HG03378 (cell line): ENCODE data around the gene SLC46A2.

Source experiments
- ATAC-seq: cut with Tn5 transposase; IDR thresholded peaks from one replicate; pipeline ENCODE4 v1.9.1; 2021; ENCODE audit warnings: mild to moderate bottlenecking, moderate library complexity; ENCODE audit not compliant: unreplicated experiment

The SLC46A2 gene

DNA sequence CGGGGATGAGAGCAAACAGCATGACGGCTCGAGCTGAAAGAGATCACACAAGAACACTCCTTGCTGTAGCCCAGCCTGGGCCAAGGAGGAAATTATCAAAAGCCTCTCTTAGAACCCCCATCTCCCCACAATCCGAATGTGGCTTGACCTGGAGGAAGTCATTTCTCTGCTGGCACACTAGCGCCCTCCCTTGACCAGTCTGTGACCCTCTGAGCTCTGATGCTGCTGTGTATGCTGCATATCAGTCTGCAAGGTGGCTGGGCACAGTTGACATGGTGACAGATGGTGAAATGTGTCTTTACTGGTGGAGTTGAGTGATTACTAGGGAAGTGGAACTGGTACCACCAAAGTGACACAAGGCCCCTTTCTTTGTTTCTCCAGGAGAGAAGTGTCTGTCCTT, 3.3 kb downstream of the SLC46A2 start:
- no peak for ATAC-seq

DNA sequence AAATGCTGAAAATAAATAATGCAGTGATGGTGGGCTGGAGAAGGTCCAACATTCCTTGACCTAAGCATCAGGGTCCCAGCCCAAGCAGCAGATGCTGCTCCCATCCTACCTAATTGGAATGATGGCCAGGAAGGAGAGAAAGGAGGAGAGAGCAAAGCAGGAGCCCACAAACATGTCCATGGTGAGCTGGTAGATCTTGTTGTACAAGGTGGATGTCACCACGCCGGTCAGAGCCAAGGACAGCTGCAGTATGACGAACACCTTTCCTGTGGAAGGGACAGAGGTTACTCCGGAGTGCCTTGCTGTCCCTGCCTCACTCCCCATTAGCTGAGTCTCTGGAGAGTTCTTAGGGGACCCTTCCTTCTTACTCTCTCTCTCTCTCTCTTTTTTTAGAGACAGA, 4.3 kb downstream of the SLC46A2 start:
- ATAC-seq: no peak

DNA sequence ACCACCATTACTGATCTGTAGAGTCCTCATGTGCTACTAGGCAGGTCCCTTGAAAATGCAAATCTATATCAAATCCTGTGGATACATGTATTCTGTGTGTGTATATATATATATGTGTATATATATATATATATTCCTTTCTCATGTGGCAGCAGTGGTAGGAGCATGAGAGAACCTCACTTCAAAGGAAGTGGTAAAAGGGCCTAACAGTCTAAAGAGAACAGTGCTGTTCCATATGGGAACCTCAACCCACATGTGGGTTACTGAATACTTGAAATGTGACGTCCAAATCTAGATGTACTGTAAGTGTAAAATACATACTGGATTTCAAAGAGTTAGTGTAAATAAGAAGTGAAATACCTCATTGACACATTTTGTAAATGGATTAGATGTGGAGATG, 5.4 kb downstream of the SLC46A2 start:
- ATAC-seq: no peak

GRCh38 chr9:112884721-112885120, 6.0 kb downstream of the SLC46A2 start:
- no peak for ATAC-seq

- ATAC-seq: no peak
Observed at GRCh38 chr9:112884101-112884500, 6.6 kb downstream of the SLC46A2 start.

GRCh38 chr9:112881331-112881730, 9.3 kb downstream of the SLC46A2 start:
- ATAC-seq: no peak

GRCh38 chr9:112880650-112881049, 10.0 kb downstream of the SLC46A2 start:
- no peak for ATAC-seq

- no peak for ATAC-seq
Observed at GRCh38 chr9:112878752-112879151, 11.9 kb downstream of the SLC46A2 start.

DNA sequence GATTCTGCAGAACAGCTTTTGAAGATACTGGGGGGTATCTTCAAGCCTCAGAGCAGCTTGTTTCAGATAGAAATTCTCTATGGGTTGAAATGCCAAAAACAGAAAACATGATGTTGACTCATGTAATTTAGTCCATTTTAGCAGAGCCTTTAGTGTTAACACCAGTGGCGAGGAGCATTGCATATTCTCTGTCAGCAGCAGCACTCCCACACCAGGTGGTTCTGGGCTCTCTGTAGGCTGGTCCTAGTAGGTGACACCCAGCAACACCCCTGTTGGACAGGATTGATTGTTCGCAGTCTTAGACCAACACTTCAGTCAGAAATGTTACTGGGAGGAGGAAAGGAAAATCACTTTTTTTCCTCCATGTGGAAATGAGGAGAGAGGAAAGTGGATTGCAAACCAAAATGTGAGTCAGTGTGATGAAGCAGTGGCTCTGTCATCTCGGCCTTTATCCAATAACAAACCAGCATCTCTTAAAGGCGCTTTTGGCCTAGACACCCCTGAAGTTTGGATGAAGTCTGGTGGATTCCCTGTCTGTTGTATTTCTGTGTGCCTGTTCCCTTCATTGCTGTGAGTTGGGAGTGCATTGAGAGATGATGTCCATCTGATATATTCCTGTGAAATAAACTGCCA, 16.8 kb downstream of the SLC46A2 start:
- no peak for ATAC-seq

DNA sequence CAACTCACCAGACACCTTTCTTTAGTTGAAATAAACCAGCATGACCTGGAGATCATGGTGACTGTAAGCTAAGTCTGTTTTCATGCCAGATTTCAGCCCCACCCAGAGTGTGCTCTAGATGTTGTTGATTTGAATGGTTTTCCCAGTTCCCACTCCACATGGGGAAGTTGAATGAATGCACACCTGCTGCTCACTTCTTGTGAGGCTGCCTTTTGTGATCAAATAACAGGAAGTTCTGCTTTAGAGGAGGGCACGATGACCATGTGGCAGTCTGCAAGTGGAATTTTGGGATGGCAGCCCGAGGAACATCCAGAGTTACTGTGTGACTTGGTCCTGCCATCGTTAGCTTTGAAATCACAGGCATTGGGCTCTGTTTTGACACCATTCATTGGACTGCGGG, 18.7 kb downstream of the SLC46A2 start:
- no peak for ATAC-seq

DNA sequence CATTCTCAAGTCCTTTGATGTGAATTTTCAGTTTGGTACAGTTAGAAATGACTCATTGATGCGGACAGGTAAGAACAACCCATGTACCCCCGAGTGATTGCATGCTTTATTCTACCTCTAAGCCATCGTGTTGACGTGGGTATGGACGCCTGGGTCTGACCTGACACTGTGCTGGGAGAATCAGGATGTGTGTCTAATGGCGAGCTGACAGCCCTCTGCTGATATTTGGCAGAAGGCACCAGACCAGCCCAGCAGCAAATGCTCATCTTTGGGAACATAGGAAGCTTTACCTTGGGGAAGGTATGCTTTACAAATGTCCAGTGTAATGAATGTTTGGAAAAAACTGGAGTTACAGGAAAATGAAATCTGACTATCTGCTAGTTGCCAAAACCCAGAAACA, 20.1 kb downstream of the SLC46A2 start:
- ATAC-seq: no peak

GRCh38 chr9:112869917-112870316, 20.8 kb downstream of the SLC46A2 start:
- no peak for ATAC-seq

DNA sequence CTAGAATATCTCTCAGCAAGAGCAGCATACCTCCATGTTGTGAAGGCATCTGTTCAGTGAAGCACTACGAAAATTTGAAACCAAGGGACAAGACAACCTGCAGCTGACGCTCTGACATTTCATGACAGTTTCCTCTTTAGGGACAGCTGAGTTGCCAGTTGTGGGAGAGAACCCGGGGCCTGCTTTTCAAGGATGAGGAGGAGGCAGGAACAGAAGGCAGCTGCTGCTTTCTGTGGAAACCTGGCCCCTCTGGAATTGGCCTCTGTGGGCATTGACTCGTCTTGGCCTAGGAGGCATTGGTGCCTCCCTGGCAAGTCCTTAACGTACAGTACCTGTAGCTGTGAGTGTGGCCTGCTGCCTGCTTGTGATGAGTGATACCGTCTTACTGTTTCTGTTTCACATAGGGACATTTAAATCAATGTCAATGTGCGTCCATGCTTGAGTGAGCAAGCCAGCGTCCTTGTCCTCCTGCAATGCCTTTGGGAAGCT, 21.6 kb downstream of the SLC46A2 start:
- no peak for ATAC-seq

GRCh38 chr9:112868461-112868860, 22.2 kb downstream of the SLC46A2 start:
- ATAC-seq: no peak

DNA sequence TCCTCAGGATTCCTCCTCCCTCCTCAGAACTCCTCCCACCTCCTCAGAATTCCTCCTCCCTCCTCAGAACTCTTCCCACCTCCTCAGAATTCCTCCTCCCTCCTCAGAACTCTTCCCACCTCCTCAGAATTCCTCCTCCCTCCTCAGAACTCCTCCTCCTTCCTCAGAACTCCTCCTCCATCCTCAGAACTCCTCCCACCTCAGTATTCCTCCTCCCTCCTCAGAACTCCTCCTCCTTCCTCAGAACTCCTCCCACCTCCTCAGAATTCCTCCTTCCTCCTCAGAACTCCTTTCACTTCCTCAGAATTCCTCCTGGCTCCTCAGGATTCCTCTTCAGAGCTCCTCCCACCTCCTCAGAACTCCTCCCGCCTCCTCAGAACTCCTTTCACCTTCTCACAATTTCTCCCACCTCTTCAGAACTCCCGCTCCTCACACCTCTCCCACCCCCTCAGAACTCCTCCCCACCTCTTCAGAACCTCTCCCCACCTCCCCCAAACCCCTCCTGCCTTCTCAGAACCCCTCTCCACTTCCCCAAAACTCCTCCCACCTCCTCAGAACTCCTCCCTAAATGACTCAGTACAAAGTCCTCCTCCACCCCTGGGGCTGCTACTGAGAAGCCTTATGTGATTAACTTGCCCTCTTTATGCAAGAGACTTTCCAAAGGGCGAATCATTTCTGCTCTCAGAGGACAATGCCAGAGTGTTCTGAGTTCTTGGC, 23.2 kb downstream of the SLC46A2 start:
- no peak for ATAC-seq

- no peak for ATAC-seq
Observed at GRCh38 chr9:112866662-112867274, 23.9 kb downstream of the SLC46A2 start.

DNA sequence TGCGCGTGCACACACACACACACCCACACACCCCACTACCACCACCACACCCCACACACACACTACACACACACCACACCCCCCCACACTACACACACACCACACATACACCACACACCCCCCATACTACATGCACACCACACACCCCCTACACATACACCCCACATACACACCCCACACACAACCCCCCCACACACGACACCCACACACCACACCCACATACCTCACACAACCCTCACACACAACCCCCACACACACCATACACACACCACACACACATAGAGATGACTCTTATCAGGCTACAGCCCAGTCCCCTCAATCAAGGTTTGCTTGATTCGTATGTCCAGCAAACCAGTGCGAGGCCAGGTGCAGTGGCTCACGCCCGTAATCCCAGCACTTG, 25.7 kb downstream of the SLC46A2 start:
- no peak for ATAC-seq

DNA sequence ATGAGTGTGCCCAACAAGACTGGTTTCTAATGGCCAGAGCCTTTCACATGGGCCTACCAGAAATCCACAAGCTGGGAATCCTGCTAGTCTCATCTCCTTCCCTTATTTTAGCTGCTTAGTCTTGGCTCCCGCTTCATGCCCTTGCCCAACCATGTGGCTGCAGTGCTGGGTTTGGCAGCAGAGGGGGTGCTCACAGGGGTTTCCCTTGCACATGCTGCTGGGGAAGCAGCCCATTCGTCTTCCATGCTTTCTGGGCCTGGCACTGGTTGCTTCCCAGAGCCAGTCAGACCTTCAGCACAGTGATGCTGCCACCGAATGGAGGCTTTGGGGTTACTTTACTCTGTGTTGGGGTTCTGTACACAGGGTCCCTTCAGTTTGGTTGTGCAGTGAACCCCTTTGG, 26.3 kb downstream of the SLC46A2 start:
- no peak for ATAC-seq

DNA sequence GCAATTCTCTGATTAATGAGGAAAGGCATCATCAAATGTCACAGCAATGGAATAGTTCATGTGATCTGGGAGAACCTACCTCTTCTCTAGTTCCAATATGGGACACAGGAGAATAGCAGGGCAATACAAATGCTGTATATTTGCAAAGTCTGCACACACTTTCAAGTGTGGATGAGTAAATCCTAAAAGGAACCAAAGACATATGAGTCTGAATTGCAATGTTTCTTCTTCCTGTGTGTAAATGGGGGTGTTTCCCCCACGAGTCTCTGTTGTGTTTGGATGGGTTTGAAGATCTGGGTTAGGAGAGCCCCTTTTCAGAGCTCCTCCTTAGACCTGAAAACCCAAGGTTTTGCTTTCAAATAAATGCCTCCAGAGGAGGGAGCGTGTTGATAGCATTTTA, 26.9 kb downstream of the SLC46A2 start:
- no peak for ATAC-seq

DNA sequence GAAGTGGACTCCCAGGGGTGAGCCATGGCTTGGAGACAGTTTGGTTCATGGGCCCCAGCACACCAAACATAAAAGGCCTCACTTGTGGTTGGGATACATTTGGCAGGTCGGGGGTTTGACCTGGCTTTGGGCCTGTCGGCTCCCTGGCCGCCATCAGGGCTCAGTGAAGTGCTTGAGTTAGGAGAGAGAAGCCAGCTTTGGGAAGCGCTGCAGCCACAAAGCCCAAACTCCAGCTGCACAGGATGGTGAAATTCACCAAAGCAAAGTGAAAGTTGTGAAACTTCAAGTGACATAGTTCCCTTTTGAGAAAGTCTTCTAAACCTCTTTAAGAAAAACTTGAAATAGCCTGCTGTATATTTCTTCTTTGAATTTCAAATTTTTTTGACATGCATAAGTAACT, 27.5 kb downstream of the SLC46A2 start:
- ATAC-seq: no peak

DNA sequence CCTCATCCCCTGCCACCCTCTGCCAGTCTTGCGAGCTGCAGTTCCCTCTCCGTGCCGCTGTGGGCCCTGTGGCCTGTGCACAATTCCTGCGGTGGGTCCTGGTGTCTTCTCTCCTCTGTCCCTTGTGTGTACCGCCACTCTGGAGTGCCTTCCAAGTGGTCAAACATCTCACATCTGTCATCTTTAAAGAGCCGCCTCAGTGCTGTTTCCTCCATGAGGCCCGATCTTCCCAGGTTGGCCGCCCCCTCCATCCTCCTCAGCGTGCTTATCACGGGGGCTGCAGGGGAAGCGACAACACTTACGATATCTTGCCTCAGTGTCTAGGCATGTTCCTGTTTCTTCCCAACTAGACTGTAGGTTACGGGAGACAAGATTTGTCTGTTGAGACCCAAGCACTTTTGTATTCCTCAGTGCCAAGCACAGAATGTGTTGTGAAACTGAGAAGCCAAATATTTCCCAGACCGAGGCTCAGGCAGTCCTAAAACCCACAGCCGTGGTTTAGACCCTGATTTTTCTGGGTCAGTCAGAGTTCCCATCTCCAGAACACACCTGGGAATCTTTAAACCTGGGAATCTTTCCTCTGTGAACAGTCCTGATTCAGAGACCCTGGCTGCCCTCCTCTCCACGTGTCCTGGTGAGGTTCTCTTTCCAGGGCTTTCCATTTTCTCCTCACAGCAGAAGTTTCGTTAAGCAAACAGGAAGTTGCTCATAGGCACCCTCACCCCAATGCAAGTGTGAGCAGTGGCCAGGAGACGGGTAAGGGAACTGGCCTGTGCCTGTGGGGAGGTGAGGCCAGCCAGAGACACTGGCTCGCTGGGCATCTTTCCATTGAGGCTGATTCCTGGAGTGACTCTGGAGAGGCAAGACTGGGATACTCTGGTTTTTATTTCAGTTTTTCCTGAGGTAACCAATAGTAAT, 28.8 kb downstream of the SLC46A2 start:
- ATAC-seq: no peak
